HepG2 (cell line): ENCODE data around the gene TOR2A. TPM values are rescaled to one million over a fixed set of nuclear protein-coding genes. Genes with fewer than 3 reads are reported as not detected.

Experiments used
- AGO2 ChIP-seq: fragments of 200-400 bp; formaldehyde crosslinking; optimal IDR thresholded peaks from 2 replicates; pipeline ENCODE3; 2017; ENCODE audit warnings: mild to moderate bottlenecking, low read depth, low read length, moderate library complexity
- ARNT2 ChIP-seq: sonication (generic); formaldehyde crosslinking; IDR thresholded peaks from 2 replicates; pipeline ENCODE4 v1.8.0; 2022; ENCODE audit warnings: mild to moderate bottlenecking, low read depth, missing genetic modification reagents, moderate library complexity
- BORCS8-MEF2B ChIP-seq: sonication (generic); formaldehyde crosslinking; IDR thresholded peaks from 2 replicates; pipeline ENCODE4 v1.8.0; 2022; ENCODE audit warnings: mild to moderate bottlenecking, missing genetic modification reagents
- CEBPB ChIP-seq: IDR thresholded peaks from 2 replicates; pipeline ENCODE4 v1.6.1; 2011; ENCODE audit warnings: low read depth, low read length, improper control_type of control experiment, borderline replicate concordance
- HCFC1 ChIP-seq: fragments of 150-350 bp; IDR thresholded peaks from 2 replicates; pipeline ENCODE4 v1.6.1; 2014; ENCODE audit warnings: low read depth, low read length
- ISL2 ChIP-seq: sonication (generic); formaldehyde crosslinking; IDR thresholded peaks from 2 replicates; pipeline ENCODE4 v1.5.0; 2020; ENCODE audit warnings: missing genetic modification reagents
- MAZ ChIP-seq, 2 experiments: sonication (generic) in 1 of 2; formaldehyde crosslinking in 1 of 2; IDR thresholded peaks; 2 replicates each; pipeline versions ENCODE4 v1.5.0 to v1.6.1; 2012 to 2020; ENCODE audit warnings: low read depth in 2 of 2, mild to moderate bottlenecking in 2 of 2, borderline replicate concordance in 1 of 2, improper control_type of control experiment in 1 of 2, low read length in 1 of 2, missing genetic modification reagents in 1 of 2, moderate library complexity in 1 of 2
- PCBP1 ChIP-seq: fragments of 200-400 bp; formaldehyde crosslinking; IDR thresholded peaks from 2 replicates; pipeline ENCODE4 v1.6.1; 2017; ENCODE audit warnings: mild to moderate bottlenecking, low read depth, low read length, borderline replicate concordance
- RBM39 ChIP-seq: fragments of 200-400 bp; formaldehyde crosslinking; IDR thresholded peaks from one replicate; pipeline ENCODE4 v1.6.1; 2018; ENCODE audit warnings: antibody characterized with exemption, mild to moderate bottlenecking, low read depth, low read length; ENCODE audit not compliant: poor library complexity, severe bottlenecking
- REL ChIP-seq: sonication (generic); formaldehyde crosslinking; conservative IDR thresholded peaks from 2 replicates; pipeline ENCODE4 v1.8.0; 2022; ENCODE audit warnings: mild to moderate bottlenecking, missing genetic modification reagents, moderate library complexity
- ZBTB3 ChIP-seq: sonication (generic); formaldehyde crosslinking; IDR thresholded peaks from 2 replicates; pipeline ENCODE4 v1.4.0; 2020; ENCODE audit warnings: low read depth, mild to moderate bottlenecking, moderate library complexity, missing genetic modification reagents, borderline replicate concordance
- ZFP90 ChIP-seq: sonication (generic); formaldehyde crosslinking; IDR thresholded peaks from 2 replicates; pipeline ENCODE4 v1.8.0; 2022; ENCODE audit warnings: missing genetic modification reagents, mild to moderate bottlenecking, inconsistent platforms, borderline replicate concordance
- ZFX ChIP-seq: sonication (generic); formaldehyde crosslinking; IDR thresholded peaks from 2 replicates; pipeline ENCODE4 v1.4.0; 2020; ENCODE audit warnings: mild to moderate bottlenecking, low read depth, missing genetic modification reagents, moderate library complexity
- ZNF383 ChIP-seq: sonication (generic); formaldehyde crosslinking; IDR thresholded peaks from 2 replicates; pipeline ENCODE4 v1.4.0; 2020; ENCODE audit warnings: missing genetic modification reagents, mild to moderate bottlenecking, borderline replicate concordance
- ZNF710 ChIP-seq: sonication (generic); formaldehyde crosslinking; IDR thresholded peaks from 2 replicates; pipeline ENCODE4 v1.5.0; 2020; ENCODE audit warnings: mild to moderate bottlenecking, missing genetic modification reagents, borderline replicate concordance
- ZNF773 ChIP-seq: sonication (generic); formaldehyde crosslinking; IDR thresholded peaks from 2 replicates; pipeline ENCODE4 v1.4.0; 2020; ENCODE audit warnings: missing genetic modification reagents, borderline replicate concordance
- ZNF775 ChIP-seq: sonication (generic); formaldehyde crosslinking; IDR thresholded peaks from 2 replicates; pipeline ENCODE4 v1.4.0; 2020; ENCODE audit warnings: missing genetic modification reagents, mild to moderate bottlenecking, moderate library complexity, borderline replicate concordance
- polyA plus RNA-seq, 8 experiments: library from polyadenylated mRNA; depleted of rRNA in 3 of 8; stranded (reverse) in 7 of 8; unstranded in 1 of 8; fragments of >200 nt; fragmentation: Illumina TruSeq in 4 of 8; extraction: Trizol in 4 of 8; gene quantifications; 2 replicates each; pipeline versions ENCODE4 v1.2.1 to v1.2.3, GENCODE V29; 2011 to 2016; ENCODE audit warnings: low read depth in 4 of 8, missing spikeins in 1 of 8, mixed read lengths in 1 of 8; ENCODE audit not compliant: insufficient read depth in 1 of 8
- total RNA-seq, 5 experiments: library from RNA; depleted of rRNA; stranded (reverse); fragments of >200 nt; fragmentation: Illumina TruSeq; extraction: Trizol; gene quantifications; 2 replicates each; pipeline ENCODE4 v1.2.3, GENCODE V29; 2016; ENCODE audit warnings: low read depth in 1 of 5
- TF ChIP-seq, protein P1 (sequence below): sonication (generic); formaldehyde crosslinking; IDR thresholded peaks from 2 replicates; pipeline ENCODE4 v1.5.0; 2020; ENCODE audit warnings: mild to moderate bottlenecking, missing genetic modification reagents
- TF ChIP-seq, protein P2 (sequence below): sonication (generic); formaldehyde crosslinking; IDR thresholded peaks from 2 replicates; pipeline ENCODE4 v1.4.0; 2020; ENCODE audit warnings: missing genetic modification reagents
- TF ChIP-seq, protein P3 (sequence below): sonication (generic); formaldehyde crosslinking; IDR thresholded peaks from 2 replicates; pipeline ENCODE4 v1.8.0; 2022; ENCODE audit warnings: mild to moderate bottlenecking, missing genetic modification reagents, moderate library complexity

Gene TOR2A
- total and polyA plus RNA-seq, 2 of the 13 experiments (the other 11 are each of a cell fraction or from before 2014, with no cell fraction given): 3.5 to 7.2 TPM

GRCh38 chr9:127751269-127752054, 16.4 kb upstream of the TOR2A start (continued):
- TF ChIP-seq ZBTB3: no peak
- TF ChIP-seq, protein P1, sequence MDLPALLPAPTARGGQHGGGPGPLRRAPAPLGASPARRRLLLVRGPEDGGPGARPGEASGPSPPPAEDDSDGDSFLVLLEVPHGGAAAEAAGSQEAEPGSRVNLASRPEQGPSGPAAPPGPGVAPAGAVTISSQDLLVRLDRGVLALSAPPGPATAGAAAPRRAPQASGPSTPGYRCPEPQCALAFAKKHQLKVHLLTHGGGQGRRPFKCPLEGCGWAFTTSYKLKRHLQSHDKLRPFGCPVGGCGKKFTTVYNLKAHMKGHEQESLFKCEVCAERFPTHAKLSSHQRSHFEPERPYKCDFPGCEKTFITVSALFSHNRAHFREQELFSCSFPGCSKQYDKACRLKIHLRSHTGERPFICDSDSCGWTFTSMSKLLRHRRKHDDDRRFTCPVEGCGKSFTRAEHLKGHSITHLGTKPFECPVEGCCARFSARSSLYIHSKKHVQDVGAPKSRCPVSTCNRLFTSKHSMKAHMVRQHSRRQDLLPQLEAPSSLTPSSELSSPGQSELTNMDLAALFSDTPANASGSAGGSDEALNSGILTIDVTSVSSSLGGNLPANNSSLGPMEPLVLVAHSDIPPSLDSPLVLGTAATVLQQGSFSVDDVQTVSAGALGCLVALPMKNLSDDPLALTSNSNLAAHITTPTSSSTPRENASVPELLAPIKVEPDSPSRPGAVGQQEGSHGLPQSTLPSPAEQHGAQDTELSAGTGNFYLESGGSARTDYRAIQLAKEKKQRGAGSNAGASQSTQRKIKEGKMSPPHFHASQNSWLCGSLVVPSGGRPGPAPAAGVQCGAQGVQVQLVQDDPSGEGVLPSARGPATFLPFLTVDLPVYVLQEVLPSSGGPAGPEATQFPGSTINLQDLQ: no peak
- TF ChIP-seq, protein P2, sequence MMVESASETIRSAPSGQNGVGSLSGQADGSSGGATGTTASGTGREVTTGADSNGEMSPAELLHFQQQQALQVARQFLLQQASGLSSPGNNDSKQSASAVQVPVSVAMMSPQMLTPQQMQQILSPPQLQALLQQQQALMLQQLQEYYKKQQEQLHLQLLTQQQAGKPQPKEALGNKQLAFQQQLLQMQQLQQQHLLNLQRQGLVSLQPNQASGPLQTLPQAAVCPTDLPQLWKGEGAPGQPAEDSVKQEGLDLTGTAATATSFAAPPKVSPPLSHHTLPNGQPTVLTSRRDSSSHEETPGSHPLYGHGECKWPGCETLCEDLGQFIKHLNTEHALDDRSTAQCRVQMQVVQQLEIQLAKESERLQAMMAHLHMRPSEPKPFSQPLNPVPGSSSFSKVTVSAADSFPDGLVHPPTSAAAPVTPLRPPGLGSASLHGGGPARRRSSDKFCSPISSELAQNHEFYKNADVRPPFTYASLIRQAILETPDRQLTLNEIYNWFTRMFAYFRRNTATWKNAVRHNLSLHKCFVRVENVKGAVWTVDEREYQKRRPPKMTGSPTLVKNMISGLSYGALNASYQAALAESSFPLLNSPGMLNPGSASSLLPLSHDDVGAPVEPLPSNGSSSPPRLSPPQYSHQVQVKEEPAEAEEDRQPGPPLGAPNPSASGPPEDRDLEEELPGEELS: no peak
- TF ChIP-seq CEBPB: no peak
- TF ChIP-seq, protein P3, sequence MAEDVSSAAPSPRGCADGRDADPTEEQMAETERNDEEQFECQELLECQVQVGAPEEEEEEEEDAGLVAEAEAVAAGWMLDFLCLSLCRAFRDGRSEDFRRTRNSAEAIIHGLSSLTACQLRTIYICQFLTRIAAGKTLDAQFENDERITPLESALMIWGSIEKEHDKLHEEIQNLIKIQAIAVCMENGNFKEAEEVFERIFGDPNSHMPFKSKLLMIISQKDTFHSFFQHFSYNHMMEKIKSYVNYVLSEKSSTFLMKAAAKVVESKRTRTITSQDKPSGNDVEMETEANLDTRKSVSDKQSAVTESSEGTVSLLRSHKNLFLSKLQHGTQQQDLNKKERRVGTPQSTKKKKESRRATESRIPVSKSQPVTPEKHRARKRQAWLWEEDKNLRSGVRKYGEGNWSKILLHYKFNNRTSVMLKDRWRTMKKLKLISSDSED (CRISPR knock-in tag): no peak
- no peak for TF ChIP-seq ISL2 (CRISPR knock-in tag)
- no peak for TF ChIP-seq MAZ (IDR thresholded peaks at IDR 0.05; ENCODE audit: borderline replicate concordance, low read depth, low read length)
- TF ChIP-seq MAZ (CRISPR knock-in tag; IDR thresholded peaks at IDR 0.05; ENCODE audit: low read depth): no peak
- no peak for TF ChIP-seq REL (CRISPR knock-in tag)
- no peak for TF ChIP-seq BORCS8-MEF2B
- no peak for TF ChIP-seq PCBP1
- no peak for TF ChIP-seq AGO2
- no peak for TF ChIP-seq ARNT2 (CRISPR knock-in tag)
- no peak for TF ChIP-seq ZNF773 (CRISPR knock-in tag)
- no peak for TF ChIP-seq RBM39
- TF ChIP-seq ZFX: no peak
- TF ChIP-seq ZNF383 (CRISPR knock-in tag): no peak
- no peak for TF ChIP-seq ZNF775 (CRISPR knock-in tag)
- no peak for TF ChIP-seq ZNF710
- TF ChIP-seq ZFP90: peak; percentile 40; the same call in 1 of the 2 replicates
- no peak for TF ChIP-seq HCFC1
